Suprapubic skin (tissue), 4 donors: ENCODE measurements around the gene SEMA7A. TPM values are rescaled to one million over a fixed set of nuclear protein-coding genes. Genes with fewer than 3 reads are reported as not detected.

Source experiments
- DNase-seq, 2 donors: peaks; one replicate each; pipeline ENCODE4 v3.0.0-alpha.2; 2019; ENCODE audit warnings: low spot score in 2 of 2
- H3K27ac ChIP-seq: fragments of 200-600 bp; sonication (generic); one replicate; pipeline ENCODE4 v1.5.1; 2019
- H3K27me3 ChIP-seq: fragments of 200-600 bp; sonication (generic); one replicate; pipeline ENCODE4 v1.5.1; 2019
- H3K36me3 ChIP-seq: fragments of 200-600 bp; sonication (generic); one replicate; pipeline ENCODE4 v1.5.1; 2019
- H3K4me1 ChIP-seq: fragments of 200-600 bp; sonication (generic); one replicate; pipeline ENCODE4 v1.5.1; 2019
- H3K4me3 ChIP-seq: fragments of 200-600 bp; sonication (generic); one replicate; pipeline ENCODE4 v1.5.1; 2019; ENCODE audit warnings: mild to moderate bottlenecking
- H3K9me3 ChIP-seq: fragments of 200-600 bp; sonication (generic); one replicate; pipeline ENCODE4 v1.5.1; 2019
- EP300 ChIP-seq: sonication (generic); formaldehyde crosslinking; IDR thresholded peaks from one replicate; pipeline ENCODE4 v1.6.1; 2017; ENCODE audit warnings: antibody characterized with exemption
- POLR2A ChIP-seq, 2 donors: fragments of 450-650 bp; IDR thresholded peaks; one replicate each; pipeline ENCODE4 v1.6.1; 2017; ENCODE audit warnings: antibody characterized with exemption in 2 of 2, mild to moderate bottlenecking in 2 of 2, moderate library complexity in 2 of 2
- POLR2AphosphoS5 ChIP-seq, 3 donors: sonication (generic); formaldehyde crosslinking; IDR thresholded peaks; one replicate each; pipeline ENCODE4 v1.6.1; 2017; ENCODE audit warnings: antibody characterized with exemption in 3 of 3
- WGBS: methylation state at CpG from one replicate; pipeline ENCODE4 v1.1.5; 2018; 5-methylcytosine and 5-hydroxymethylcytosine counted together
- total RNA-seq, 4 donors: library from RNA; depleted of rRNA; stranded (reverse); fragments of >200 nt; gene quantifications; one replicate each; pipeline ENCODE4 v1.1.0, GENCODE V29; 2016
- TF ChIP-seq, protein P1 (sequence below), 2 donors: fragments of 200-600 bp in 1 of 2; fragments of 450-650 bp in 1 of 2; sonication (generic) in 1 of 2; IDR thresholded peaks; one replicate each; pipeline ENCODE4 v1.5.1; 2016 to 2019; ENCODE audit warnings: antibody characterized with exemption in 2 of 2, mild to moderate bottlenecking in 1 of 2, moderate library complexity in 1 of 2

Gene SEMA7A
- total RNA-seq, 4 donors from 2014 or later, result 10.1 to 31.4 (median 18.0) TPM

DNA sequence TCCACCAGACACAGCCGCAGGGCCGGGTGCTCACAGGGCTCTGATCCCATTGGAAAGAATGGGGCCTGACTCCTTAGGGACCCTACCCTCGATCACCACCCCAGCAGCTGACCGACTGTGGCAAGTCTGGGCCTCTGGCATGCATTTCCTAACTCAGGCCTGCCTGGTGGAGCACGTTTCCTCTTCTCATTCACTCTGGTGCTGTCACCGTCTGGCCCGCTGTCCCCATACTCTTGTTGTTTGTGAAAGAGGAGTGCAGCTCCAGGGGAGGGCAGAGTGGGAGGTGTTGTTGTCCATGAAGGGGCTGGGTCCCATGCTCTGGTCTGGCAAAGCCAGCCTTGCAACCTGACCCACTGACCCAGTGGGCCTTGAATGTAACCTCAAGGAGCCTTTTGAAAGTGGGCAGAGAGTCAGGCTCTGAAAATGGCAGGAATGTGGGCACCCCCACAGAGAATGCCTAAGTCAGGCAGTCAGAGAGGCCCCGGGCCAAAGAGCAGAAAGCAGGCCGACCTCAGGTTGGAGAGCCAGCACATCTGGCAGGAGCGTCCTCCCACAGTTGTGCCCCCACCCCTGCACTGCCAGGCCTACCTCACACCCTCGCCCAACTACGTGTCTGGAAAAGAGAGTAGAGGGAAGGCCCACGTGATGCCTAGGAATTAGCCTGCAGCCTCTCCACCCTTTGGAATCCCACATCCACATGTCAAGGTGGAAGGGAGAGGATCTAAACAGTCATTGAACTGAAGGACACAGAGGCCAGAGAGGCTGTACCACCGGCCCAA is 10.9 kb downstream of the SEMA7A start:
- no peak for DNase-seq
- H3K9me3 ChIP-seq, result no peaks in the 10 kb centered on the region
- peak overlapping the region; percentile 34 for H3K27ac ChIP-seq
- no peak overlapping the region for H3K4me3 ChIP-seq
- H3K4me1 ChIP-seq, result peaks cover 5% of the 10 kb centered on the region
- no peaks in the 10 kb centered on the region for H3K27me3 ChIP-seq
- TF ChIP-seq POLR2A (IDR thresholded peaks at IDR 0.05) (no peak), POLR2AphosphoS5 (IDR thresholded peaks at IDR 0.05) (no peak), EP300 (no peak)
- TF ChIP-seq, protein P1, sequence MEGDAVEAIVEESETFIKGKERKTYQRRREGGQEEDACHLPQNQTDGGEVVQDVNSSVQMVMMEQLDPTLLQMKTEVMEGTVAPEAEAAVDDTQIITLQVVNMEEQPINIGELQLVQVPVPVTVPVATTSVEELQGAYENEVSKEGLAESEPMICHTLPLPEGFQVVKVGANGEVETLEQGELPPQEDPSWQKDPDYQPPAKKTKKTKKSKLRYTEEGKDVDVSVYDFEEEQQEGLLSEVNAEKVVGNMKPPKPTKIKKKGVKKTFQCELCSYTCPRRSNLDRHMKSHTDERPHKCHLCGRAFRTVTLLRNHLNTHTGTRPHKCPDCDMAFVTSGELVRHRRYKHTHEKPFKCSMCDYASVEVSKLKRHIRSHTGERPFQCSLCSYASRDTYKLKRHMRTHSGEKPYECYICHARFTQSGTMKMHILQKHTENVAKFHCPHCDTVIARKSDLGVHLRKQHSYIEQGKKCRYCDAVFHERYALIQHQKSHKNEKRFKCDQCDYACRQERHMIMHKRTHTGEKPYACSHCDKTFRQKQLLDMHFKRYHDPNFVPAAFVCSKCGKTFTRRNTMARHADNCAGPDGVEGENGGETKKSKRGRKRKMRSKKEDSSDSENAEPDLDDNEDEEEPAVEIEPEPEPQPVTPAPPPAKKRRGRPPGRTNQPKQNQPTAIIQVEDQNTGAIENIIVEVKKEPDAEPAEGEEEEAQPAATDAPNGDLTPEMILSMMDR (IDR thresholded peaks at IDR 0.05), result no peak
- no peaks in the 10 kb centered on the region for H3K36me3 ChIP-seq
- WGBS, result 67% methylated on average over 6 of the region's 14 CpGs

DNA sequence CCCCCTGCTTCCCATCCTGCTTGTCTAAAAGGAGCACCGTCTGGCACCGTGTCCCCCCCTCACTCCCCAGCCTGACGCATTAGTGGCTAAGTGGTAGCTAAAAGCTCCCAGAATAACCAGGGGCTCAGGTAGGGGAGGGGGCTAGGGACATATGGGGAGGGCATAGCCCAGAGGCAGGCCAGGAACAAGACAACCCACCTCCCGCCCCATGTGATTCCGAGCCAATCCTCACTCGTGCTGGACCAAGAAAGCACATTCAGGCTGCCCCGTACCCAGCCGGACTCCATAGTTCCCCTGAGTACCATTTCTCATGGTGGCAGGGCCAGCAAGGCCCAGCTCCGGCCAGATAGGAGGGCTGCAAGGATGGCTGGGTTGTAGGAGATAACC is 11.5 kb downstream of the SEMA7A start:
- H3K9me3 ChIP-seq, result no peaks in the 10 kb centered on the region
- 83% methylated on average over 6 of the region's 9 CpGs for whole genome bisulfite sequencing
- no peak overlapping the region for H3K4me3 ChIP-seq
- H3K27me3 ChIP-seq, result no peaks in the 10 kb centered on the region
- DNase-seq, result no peak
- H3K27ac ChIP-seq, result peak overlapping the region; percentile 34
- peaks cover 5% of the 10 kb centered on the region for H3K4me1 ChIP-seq
- H3K36me3 ChIP-seq, result no peaks in the 10 kb centered on the region
- TF ChIP-seq EP300 (no peak), POLR2AphosphoS5 (IDR thresholded peaks at IDR 0.05) (no peak), POLR2A (IDR thresholded peaks at IDR 0.05) (no peak)
- TF ChIP-seq, protein P1 (IDR thresholded peaks at IDR 0.05), result no peak

DNA sequence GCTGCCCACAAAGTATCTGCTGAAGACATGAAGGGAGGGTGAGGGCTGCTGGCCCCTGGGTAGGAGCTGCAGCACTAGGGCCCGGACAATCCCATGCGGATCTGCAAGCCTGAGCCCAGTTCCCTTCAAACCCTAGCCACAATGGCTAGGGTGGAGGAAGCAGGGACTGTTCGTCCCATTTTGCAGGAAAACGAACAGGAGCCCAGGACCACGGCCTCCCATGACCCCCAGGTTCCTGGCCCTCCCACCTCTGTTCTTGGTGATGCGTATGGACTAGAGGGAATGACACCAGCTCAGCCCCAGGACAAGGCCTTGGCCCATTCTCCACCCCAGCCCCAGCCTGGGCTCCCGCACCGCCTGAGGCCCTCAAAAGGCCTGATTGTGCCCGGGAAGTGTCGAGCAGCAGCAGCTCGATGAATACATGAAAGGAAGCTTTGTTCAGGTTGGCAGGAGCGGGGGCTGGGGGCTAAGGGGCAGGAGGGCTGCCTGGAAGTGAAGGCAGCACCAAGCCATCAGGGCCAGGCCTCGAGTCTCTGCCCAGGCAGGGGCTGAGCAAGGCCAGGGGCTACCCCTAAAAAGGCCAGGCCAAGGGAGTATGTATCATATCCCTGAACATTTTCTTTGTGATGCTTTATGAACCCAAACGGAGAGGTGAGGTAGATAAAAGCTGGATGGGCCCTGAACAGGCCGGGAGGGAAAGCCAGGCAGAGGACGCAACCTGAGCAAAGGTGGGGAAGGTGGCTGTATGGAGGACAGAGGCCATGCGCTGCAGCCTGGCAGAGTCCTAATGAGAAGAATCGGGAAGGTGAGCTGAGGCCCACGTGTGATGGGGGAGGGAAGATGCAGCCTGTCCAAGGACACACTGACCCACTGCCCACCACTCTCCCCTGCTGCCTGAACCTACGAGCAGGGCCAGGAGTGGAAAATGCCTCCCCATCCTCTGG is 12.2 kb downstream of the SEMA7A start:
- DNase-seq, result no peak
- Histone ChIP-seq H3K27me3 (no peaks in the 10 kb centered on the region), H3K27ac (no peak overlapping the region), H3K9me3 (no peaks in the 10 kb centered on the region), H3K4me1 (peaks cover 5% of the 10 kb centered on the region), H3K36me3 (no peaks in the 10 kb centered on the region), H3K4me3 (no peak overlapping the region)
- 86% methylated on average over 15 of the region's 20 CpGs for WGBS
- TF ChIP-seq EP300, result no peak
- TF ChIP-seq POLR2AphosphoS5 (IDR thresholded peaks at IDR 0.05), result no peak
- TF ChIP-seq, protein P1 (IDR thresholded peaks at IDR 0.05), result no peak
- TF ChIP-seq POLR2A (IDR thresholded peaks at IDR 0.05), result no peak

DNA sequence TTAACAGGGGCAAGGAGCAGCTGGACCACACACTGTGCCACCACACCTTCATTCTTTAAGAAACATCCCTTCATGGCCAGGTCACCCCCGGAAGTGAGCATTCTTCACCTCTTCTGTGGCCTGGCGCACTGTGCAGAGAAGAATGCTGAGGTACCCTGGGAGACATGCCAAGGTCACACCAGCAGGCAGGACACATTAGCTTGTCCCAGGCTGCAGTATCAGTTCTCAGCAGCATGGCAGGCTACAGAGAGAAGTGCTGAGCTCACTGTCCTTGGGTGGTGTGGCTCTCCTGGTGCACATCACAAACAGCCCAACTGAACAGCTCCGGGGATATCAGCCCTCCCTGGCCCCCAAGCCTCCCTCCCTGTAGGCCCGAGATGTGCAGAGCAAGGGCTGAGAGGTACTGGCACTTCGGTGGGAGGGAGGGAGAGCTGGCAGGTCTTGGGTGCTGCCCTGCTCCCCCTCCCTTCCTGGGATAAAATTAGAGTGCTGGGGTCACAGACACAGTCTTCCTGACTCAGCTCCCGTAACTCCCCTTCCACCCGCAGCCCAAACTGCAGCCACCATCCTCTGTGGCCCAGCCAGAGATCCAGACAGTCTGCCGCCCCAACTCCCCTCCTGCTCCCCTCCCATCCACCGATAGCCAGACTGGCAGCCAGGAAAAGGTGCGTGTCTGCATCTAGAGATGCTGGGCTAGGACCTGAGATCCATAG is 13.4 kb downstream of the SEMA7A start:
- Histone ChIP-seq H3K36me3 (no peaks in the 10 kb centered on the region), H3K27me3 (no peaks in the 10 kb centered on the region), H3K4me3 (no peak overlapping the region), H3K27ac (no peak overlapping the region), H3K9me3 (no peaks in the 10 kb centered on the region), H3K4me1 (peaks cover 5% of the 10 kb centered on the region)
- WGBS, result 80% methylated on average over 2 of the region's 10 CpGs
- no peak for DNase-seq
- no peak for TF ChIP-seq EP300
- TF ChIP-seq, protein P1 (IDR thresholded peaks at IDR 0.05), result no peak
- no peak for TF ChIP-seq POLR2A (IDR thresholded peaks at IDR 0.05)
- no peak for TF ChIP-seq POLR2AphosphoS5 (IDR thresholded peaks at IDR 0.05)
